GM21529 (cell line): ENCODE results near the gene TMC1.
"Not testable (repeated sequence)": the region's sequence is repeated elsewhere in the genome, so short reads cannot be mapped to it uniquely, and the experiment has no call there.

Experiments
- ATAC-seq: cut with Tn5 transposase; IDR thresholded peaks from one replicate; pipeline ENCODE4 v1.9.1; 2021; ENCODE audit not compliant: unreplicated experiment

Gene TMC1

DNA sequence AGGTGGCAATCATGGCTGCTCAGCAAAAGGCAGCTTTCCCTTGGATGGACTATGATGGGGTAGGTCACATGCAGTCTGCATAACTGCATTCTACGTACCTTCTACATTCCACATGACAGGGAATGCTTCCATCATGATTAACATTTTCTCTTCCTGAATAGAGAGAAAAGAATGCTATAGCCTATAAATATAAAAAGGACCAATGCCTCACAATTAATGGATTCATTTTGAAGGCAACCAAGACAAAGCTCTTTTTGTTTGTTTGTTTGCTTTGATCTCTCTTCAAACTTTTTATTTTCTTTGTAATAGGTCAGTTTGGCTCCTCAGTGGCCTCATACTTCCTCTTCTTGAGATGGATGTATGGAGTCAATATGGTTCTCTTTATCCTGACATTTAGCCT is 230.1 kb downstream of the TMC1 start:
- no peak for ATAC-seq

DNA sequence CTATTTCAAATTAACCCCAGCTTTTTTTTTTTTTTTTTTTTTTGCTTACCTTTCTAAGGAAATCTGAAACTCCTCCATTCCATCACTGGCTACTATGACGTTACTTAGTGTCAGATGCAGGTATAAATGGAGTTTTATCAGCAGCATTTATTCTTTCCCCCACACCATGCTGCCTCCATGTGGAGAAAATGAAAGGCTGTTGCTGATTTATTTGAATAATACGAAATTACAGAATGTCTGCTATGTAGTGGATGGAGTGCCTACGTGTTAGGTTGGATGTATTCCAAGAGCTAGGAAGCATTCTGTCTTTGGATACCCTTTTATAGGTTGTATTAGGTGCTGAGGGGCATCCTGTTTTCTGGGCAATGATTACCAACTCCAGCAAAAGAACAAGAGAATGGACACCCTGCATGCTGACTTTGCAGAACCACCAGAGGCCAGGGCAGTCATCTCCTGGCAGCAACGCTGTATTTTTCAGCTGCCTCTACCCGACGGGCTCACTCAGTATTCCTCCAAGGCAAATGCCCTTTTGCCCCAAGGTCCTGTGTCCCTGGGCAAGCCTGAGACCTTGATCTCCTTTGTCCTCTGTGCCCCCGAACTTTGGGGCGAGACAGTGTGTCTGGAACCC is 232.0 kb downstream of the TMC1 start:
- no peak for ATAC-seq

DNA sequence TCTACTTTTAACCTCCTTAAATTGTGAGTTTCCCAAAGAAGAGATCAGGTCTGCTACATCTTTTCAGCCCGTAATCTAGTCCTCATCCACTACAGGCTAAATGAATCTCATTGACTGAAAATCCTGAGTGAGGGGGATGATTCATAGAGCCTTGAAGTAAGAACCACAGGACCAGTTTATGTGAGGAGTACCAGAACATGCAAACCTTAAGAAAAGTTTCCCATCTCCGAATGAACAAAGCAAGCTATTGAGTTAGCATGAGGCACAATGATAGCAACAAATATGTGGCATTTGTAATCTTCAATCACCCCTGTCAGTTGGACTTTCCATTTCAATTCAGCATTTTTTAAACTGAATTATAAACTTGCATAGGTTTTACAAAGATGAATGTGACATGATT is 234.4 kb downstream of the TMC1 start:
- no peak for ATAC-seq

GRCh38 chr9:72758944-72759343 is 237.5 kb downstream of the TMC1 start:
- no peak for ATAC-seq

- ATAC-seq, result no peak
Measured at GRCh38 chr9:72763022-72763421, 241.6 kb downstream of the TMC1 start.

DNA sequence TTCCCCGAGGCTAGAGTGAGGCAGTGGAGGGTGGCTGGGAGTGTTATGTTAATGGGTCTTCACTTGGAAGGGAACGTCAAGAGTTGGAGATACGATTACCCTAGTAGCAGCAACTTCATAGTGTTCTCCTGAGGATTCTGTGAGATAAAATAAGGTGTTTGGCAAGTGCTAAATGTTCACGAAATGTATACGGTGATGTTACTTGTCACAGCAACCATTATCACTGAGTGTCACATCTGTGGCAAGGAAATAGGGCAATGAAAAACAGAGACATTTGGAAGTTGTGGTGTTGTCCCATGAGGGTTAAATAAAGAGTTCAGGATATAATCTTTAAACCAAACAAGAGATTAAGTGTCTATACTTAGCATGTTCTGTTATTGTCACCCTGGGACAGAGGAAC is 248.1 kb downstream of the TMC1 start:
- ATAC-seq, result no peak

DNA sequence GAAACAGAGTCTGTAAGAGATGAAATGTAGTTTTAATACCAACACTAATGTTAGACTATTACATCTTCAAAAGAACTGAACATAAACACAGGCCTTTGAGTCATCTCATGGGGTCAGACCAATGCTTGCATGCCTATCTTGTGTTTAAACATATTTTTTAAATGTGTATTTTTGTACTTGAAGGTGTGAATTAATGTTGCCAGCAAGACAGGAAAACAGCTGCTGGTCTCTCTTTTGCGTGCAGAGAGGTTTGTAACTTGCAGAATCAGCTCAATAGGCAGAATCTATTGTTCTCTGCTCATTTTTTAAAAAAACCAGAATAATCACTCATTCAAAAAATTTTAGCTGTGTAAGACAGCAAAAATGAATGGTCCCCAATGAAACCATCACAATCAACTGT is 251.3 kb downstream of the TMC1 start:
- no peak for ATAC-seq

DNA sequence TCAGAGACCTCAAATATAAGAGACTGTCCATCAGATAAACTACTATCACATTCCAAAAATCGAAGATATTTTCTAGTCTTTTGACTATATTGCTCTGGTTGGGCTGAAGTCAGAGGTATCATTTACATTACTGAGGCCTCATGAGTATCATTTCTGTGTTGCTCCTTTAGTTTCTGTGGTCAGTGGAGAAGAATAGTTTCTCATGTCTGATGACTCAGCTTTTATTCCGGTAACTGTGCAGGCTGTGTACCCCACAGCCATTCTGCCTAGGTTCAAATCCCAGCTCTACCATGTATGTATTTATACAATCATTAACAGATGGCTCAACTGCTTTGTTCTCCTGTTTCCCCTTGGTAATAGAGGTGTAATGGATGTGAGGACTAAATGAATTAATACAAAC is 252.2 kb downstream of the TMC1 start:
- no peak for ATAC-seq

GRCh38 chr9:72775570-72775969 is 254.2 kb downstream of the TMC1 start:
- no peak for ATAC-seq

GRCh38 chr9:72779614-72780013 is 258.2 kb downstream of the TMC1 start:
- no peak for ATAC-seq

DNA sequence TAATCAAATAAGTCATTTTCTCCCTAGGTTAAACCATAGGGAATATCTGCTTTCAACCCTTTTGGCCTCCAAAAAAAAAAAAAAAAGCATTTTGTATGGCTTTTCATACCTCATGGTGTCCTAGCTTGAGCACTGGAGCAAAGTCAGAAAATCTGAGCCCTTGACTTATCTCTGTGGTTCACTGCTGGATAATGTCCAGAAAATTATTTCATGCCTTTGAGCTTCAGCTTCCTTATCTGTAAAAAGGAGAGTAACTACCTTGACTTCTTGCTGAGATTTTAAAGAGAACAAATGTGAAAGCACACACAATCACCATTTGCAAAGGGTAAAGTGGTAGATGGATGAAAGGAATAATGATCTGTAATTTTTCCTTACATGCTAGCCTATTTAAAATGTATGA is 265.5 kb downstream of the TMC1 start:
- no peak for ATAC-seq

- no peak for ATAC-seq
Measured at GRCh38 chr9:72788966-72789735, 267.7 kb downstream of the TMC1 start.

DNA sequence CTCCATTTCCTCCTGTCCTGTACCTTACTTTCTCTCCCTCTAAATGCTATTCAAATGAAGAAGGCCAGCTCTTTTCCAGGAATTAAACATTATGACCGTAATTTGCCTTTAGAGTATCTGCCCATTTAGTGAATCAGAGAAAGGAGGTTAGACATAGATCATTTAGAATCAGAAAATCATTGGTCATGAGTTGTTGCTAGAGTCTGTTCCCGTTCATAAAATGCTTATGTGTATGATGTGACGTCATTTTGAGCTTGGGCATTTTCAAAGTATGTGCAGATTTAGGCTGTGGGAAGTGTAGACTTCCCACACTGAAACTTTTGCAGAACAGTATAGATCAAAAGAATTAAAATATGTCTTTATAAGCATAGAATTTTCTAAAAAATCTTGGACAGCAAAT is 268.5 kb downstream of the TMC1 start:
- ATAC-seq, result no peak

DNA sequence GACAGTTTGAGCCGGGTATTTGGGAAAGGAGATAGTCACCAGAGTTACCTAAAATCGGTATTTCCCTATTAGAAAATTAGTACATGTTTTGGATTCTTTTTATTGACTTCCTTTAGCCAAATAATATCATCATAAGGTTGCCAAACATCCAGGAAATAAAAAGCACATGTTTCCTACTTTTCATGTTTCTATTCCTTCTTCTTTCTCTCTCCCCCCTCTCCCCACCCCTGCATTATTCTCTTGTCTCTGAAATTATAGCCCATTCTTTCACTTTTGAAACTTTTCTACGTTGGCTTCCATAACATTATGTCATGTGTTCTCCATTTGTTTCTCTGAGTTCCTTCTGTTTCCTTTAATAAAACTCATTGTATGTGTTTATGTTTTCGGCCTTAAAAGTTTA is 269.6 kb downstream of the TMC1 start:
- ATAC-seq, result no peak

DNA sequence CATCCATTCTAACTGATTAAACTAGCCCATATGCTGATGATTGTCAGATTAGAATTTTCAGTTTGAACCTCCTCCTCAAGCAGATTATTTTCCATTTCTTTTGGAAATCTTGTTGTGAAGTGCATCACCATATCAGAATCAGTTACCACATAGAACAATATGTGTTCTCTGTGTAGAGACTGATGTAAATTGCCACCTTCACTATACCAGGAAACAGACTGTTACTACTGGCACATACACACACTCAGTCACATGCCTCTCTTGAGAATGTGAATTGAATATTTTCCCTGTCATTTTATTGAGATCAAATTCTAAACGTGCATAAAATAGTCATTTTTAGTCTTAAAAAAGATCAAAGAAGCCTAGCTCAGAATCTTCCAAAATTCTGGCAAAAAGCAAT is 270.0 kb downstream of the TMC1 start:
- ATAC-seq, result no peak

- ATAC-seq, result no peak
Measured at GRCh38 chr9:72794946-72795345, 273.5 kb downstream of the TMC1 start.

DNA sequence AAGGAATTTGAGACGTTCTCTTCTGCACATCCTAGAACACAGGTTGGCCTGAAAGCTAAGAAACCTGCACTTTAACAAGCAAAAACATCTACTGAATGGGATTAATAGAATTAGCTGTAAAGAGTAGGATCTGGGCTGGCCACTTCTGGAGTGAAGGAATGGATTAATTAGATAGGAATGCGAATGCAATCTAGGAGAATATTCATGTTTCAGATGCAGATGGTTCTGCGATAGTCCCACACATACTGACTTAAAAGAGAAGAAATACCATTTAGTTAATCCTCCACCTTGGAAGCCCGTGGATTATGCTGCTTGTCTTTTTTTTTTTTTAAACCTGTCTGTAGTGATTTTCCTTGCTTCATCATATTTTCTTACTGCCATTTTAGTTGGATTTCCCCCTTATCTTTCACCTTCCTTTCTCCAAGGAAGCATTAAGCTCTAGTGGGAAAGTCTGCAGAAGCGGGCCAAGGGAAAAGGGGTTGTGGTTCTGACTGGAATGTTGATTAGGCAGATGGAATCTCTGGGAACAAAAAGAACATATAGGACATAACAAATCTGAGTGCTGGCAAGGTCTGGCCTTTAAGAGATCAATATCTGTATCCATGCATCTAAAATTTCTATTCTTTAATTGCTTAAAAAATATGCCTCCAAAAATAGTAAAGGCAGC is 279.1 kb downstream of the TMC1 start:
- ATAC-seq, result no peak

DNA sequence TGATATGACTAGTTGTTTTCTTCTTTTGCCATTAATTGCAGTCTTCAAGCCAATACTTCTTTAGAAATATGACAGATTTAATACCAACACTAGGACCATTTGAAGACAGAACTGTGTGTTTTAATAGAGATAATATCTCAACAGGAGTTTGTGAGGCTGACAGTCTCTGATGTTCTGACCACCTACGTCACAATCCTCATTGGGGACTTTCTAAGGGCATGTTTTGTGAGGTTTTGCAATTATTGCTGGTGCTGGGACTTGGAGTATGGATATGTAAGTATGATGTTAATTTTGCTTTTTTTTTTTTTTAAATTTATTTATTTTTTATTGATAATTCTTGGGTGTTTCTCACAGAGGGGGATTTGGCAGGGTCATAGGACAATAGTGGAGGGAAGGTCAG is 283.8 kb downstream of the TMC1 start:
- ATAC-seq, result no peak

- ATAC-seq, result not testable (repeated sequence)
Measured at GRCh38 chr9:72806313-72806809, 285.0 kb downstream of the TMC1 start.

DNA sequence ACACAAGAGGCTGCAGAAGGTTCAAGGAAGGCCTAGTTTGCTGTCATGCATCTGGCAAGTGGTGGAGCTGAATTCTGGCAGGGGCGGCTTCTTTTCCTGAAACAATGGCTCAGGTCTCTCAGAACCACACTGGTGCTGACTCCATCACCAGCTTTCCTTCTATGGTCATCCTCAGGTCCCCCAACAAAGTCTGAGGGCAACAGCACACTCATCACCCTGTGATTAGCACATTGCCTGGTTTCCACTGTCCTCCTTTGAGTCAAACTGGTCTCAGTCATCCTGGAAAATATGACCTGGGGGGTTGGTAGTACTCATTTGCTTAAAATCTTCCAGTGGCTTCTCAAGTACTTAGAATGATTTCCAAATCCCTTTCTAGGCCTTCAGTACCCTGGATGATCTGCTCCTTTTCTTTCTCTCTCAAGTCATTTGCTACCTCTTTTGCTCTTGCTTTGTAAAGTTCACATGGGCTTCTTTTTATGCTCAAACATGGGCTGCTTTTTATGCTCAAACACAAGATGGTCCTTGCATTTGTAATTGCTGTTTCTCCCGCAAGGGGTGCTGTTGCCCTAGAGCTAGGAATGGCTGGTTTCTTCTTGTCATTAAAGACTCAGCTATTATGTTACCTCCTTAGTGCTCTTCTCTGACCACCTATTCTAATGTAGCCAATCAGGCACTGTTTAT is 286.5 kb downstream of the TMC1 start:
- ATAC-seq, result no peak

DNA sequence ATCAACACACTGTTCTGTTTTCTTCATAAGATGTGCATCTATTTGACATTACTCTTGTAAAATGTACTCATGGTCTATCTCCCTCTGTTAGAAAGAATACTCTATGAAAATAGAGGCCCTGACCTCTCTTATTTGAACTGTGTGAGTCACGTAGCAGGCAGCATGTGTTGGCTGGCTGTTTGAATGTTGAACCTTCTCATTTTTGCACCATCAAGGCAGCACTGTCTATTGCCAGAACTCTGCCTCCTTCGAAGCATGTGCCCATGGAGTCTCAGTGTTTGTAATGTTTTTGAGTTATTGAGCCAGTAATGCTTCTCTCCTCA is 287.0 kb downstream of the TMC1 start:
- no peak for ATAC-seq

DNA sequence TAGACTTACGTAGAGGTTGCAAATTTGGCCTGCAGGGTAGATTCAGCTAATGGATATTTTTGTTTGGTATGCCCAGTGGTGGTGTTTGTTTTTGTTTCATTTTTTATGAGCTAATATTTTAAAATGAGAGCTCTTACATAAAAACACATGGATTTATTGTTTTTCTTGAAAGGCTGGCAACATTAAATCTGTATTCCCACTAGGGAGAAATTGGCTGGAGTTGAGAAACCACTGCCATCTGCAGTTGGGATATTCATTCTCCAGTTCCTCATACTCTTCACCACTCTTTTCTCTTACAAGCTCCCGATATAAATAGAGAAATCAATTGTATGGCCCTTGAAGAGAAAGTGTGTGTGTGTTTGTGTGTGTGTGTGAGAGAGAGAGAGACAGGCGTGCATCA is 288.2 kb downstream of the TMC1 start:
- ATAC-seq, result no peak
